SK-N-SH (cell line): ENCODE results near the gene FMN1.

ENCODE experiments used
- CTCF ChIP-seq: fragments of 200-600 bp; sonication (generic); IDR thresholded peaks from 2 replicates; pipeline ENCODE4 v1.6.1; 2017; ENCODE audit warnings: antibody characterized with exemption, mild to moderate bottlenecking, moderate library complexity
- GATA2 ChIP-seq: sonication (generic); formaldehyde crosslinking; IDR thresholded peaks from 2 replicates; pipeline ENCODE4 v1.5.0; 2020; ENCODE audit warnings: mild to moderate bottlenecking, missing genetic modification reagents
- JUND ChIP-seq: IDR thresholded peaks from 2 replicates; pipeline ENCODE4 v1.4.0; 2012
- MAX ChIP-seq: IDR thresholded peaks from 2 replicates; pipeline ENCODE4 v1.4.0; 2012; ENCODE audit warnings: low read depth
- RAD21 ChIP-seq: IDR thresholded peaks from 2 replicates; pipeline ENCODE4 v1.6.1; 2012; ENCODE audit warnings: mild to moderate bottlenecking, low read length
- TEAD4 ChIP-seq: IDR thresholded peaks from 2 replicates; pipeline ENCODE4 v1.4.0; 2012; ENCODE audit warnings: mild to moderate bottlenecking, borderline replicate concordance; ENCODE audit not compliant: insufficient read depth

GRCh38 chr15:32993285-32993684 lies 201.2 kb downstream of the FMN1 start:
- TF ChIP-seq JUND = no peak
- no peak for TF ChIP-seq GATA2 (CRISPR knock-in tag)
- peak; percentile 47 for TF ChIP-seq CTCF
- no peak for TF ChIP-seq MAX
- peak; percentile 24; the same call in 1 of the 2 replicates for TF ChIP-seq RAD21
- no peak for TF ChIP-seq TEAD4
